ENCODE data around the gene SRL. TPM values are rescaled to one million over a fixed set of nuclear protein-coding genes. Genes with fewer than 3 reads are reported as not detected.

SRL gene
- total and polyA plus RNA-seq, 2 of the 8 experiments (the other 6 are each of a cell fraction or from before 2014, with no cell fraction given): 0.05 TPM; not detected in 1

DNA sequence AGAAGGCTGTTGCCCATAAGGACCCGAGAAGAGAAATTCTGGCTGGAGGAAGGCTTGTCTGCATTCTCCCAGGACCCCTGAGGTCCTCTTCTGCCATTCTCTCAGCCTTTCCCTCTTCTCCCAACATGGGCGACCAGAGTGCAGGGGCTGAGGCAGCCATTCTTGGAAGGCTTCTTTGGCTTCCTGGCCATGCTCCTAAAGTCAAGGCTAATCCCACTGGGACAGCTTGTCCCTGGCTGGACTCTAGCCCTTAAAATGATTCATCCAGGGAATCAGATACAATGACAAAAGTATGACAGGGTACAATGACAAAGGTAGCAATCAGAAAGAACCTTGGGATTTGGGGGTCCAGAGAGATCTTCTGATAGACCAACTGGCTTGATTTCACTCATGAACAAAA is 26.8 kb downstream of the SRL start (continued):
- TF ChIP-seq, protein P1, sequence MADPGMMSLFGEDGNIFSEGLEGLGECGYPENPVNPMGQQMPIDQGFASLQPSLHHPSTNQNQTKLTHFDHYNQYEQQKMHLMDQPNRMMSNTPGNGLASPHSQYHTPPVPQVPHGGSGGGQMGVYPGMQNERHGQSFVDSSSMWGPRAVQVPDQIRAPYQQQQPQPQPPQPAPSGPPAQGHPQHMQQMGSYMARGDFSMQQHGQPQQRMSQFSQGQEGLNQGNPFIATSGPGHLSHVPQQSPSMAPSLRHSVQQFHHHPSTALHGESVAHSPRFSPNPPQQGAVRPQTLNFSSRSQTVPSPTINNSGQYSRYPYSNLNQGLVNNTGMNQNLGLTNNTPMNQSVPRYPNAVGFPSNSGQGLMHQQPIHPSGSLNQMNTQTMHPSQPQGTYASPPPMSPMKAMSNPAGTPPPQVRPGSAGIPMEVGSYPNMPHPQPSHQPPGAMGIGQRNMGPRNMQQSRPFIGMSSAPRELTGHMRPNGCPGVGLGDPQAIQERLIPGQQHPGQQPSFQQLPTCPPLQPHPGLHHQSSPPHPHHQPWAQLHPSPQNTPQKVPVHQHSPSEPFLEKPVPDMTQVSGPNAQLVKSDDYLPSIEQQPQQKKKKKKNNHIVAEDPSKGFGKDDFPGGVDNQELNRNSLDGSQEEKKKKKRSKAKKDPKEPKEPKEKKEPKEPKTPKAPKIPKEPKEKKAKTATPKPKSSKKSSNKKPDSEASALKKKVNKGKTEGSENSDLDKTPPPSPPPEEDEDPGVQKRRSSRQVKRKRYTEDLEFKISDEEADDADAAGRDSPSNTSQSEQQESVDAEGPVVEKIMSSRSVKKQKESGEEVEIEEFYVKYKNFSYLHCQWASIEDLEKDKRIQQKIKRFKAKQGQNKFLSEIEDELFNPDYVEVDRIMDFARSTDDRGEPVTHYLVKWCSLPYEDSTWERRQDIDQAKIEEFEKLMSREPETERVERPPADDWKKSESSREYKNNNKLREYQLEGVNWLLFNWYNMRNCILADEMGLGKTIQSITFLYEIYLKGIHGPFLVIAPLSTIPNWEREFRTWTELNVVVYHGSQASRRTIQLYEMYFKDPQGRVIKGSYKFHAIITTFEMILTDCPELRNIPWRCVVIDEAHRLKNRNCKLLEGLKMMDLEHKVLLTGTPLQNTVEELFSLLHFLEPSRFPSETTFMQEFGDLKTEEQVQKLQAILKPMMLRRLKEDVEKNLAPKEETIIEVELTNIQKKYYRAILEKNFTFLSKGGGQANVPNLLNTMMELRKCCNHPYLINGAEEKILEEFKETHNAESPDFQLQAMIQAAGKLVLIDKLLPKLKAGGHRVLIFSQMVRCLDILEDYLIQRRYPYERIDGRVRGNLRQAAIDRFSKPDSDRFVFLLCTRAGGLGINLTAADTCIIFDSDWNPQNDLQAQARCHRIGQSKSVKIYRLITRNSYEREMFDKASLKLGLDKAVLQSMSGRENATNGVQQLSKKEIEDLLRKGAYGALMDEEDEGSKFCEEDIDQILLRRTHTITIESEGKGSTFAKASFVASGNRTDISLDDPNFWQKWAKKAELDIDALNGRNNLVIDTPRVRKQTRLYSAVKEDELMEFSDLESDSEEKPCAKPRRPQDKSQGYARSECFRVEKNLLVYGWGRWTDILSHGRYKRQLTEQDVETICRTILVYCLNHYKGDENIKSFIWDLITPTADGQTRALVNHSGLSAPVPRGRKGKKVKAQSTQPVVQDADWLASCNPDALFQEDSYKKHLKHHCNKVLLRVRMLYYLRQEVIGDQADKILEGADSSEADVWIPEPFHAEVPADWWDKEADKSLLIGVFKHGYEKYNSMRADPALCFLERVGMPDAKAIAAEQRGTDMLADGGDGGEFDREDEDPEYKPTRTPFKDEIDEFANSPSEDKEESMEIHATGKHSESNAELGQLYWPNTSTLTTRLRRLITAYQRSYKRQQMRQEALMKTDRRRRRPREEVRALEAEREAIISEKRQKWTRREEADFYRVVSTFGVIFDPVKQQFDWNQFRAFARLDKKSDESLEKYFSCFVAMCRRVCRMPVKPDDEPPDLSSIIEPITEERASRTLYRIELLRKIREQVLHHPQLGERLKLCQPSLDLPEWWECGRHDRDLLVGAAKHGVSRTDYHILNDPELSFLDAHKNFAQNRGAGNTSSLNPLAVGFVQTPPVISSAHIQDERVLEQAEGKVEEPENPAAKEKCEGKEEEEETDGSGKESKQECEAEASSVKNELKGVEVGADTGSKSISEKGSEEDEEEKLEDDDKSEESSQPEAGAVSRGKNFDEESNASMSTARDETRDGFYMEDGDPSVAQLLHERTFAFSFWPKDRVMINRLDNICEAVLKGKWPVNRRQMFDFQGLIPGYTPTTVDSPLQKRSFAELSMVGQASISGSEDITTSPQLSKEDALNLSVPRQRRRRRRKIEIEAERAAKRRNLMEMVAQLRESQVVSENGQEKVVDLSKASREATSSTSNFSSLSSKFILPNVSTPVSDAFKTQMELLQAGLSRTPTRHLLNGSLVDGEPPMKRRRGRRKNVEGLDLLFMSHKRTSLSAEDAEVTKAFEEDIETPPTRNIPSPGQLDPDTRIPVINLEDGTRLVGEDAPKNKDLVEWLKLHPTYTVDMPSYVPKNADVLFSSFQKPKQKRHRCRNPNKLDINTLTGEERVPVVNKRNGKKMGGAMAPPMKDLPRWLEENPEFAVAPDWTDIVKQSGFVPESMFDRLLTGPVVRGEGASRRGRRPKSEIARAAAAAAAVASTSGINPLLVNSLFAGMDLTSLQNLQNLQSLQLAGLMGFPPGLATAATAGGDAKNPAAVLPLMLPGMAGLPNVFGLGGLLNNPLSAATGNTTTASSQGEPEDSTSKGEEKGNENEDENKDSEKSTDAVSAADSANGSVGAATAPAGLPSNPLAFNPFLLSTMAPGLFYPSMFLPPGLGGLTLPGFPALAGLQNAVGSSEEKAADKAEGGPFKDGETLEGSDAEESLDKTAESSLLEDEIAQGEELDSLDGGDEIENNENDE (IDR thresholded peaks at IDR 0.05; ENCODE audit: insufficient replicate concordance, low read length): no peak
- TF ChIP-seq TCF12 (IDR thresholded peaks at IDR 0.05; ENCODE audit: low read depth, low read length) (no peak), TEAD4 (IDR thresholded peaks at IDR 0.05; ENCODE audit: low read depth, low read length) (no peak), RXRA (IDR thresholded peaks at IDR 0.05; ENCODE audit: insufficient read depth, low read depth, low read length) (no peak), YY1 (IDR thresholded peaks at IDR 0.05; ENCODE audit: low read depth, low read length) (no peak), POU5F1 (IDR thresholded peaks at IDR 0.05; ENCODE audit: low read depth, low read length) (no peak), PHF8 (conservative IDR thresholded peaks at IDR 0.05; ENCODE audit: low read depth, low read length) (no peak), POLR2A (IDR thresholded peaks at IDR 0.05; ENCODE audit: control extremely low read depth in 1 of 2, low read depth in 2 of 2, low read length in 2 of 2) (no peak), NANOG (IDR thresholded peaks at IDR 0.05; ENCODE audit: insufficient read depth, low read depth, low read length, poor library complexity, severe bottlenecking) (no peak), RNF2 (IDR thresholded peaks at IDR 0.05; ENCODE audit: borderline replicate concordance, low read depth, low read length, missing control alignments, poor library complexity, severe bottlenecking) (no peak)
- TF ChIP-seq, protein P2, sequence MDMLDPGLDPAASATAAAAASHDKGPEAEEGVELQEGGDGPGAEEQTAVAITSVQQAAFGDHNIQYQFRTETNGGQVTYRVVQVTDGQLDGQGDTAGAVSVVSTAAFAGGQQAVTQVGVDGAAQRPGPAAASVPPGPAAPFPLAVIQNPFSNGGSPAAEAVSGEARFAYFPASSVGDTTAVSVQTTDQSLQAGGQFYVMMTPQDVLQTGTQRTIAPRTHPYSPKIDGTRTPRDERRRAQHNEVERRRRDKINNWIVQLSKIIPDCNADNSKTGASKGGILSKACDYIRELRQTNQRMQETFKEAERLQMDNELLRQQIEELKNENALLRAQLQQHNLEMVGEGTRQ (IDR thresholded peaks at IDR 0.05; ENCODE audit: low read length): no peak

Measured in H1 (cell line).